Esophagus muscularis mucosa (tissue), 4 donors: Measurements from ENCODE around the gene TBCB.

ENCODE experiments used
- EP300 ChIP-seq: sonication (generic); formaldehyde crosslinking; IDR thresholded peaks from one replicate; pipeline ENCODE4 v1.6.1; 2017; ENCODE audit warnings: antibody characterized with exemption
- POLR2A ChIP-seq: fragments of 450-650 bp; IDR thresholded peaks from one replicate; pipeline ENCODE4 v1.6.1; 2017; ENCODE audit warnings: antibody characterized with exemption, moderate library complexity, mild to moderate bottlenecking, low read depth
- TF ChIP-seq, protein P1 (sequence below), 3 experiments: fragments of 200-600 bp in 2 of 3; fragments of 450-650 bp in 1 of 3; sonication (generic) in 2 of 3; IDR thresholded peaks; one replicate each; pipeline ENCODE4 v1.5.1; 2017 to 2019; ENCODE audit warnings: antibody characterized with exemption in 3 of 3, mild to moderate bottlenecking in 2 of 3, moderate library complexity in 1 of 3

DNA sequence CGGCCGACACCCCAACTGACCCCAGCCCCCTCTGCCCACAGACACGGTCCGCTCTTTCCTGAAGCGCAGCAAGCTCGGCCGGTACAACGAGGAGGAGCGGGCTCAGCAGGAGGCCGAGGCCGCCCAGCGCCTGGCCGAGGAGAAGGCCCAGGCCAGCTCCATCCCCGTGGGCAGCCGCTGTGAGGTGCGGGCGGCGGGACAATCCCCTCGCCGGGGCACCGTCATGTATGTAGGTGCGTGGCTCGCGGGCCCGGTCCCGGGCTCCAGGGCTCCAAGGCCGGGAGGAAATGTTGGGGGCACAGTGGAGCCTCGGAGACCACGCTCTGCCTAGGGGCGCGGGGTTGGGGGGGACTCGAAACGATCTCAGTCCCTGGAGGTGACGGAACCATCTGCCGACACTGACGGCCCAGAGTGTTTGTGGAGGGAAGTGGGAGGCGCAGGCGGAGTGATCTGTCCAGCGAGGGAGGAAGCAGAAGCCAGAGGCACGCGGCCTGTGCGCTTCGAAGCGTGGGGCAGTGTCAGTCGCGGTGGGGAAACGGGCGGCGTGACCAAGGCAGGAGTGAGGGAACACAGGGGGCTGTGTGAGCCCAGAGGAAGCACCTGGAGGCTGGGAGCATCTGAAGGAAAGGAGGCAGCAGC is 6.3 kb downstream of the TBCB start:
- TF ChIP-seq, protein P1, sequence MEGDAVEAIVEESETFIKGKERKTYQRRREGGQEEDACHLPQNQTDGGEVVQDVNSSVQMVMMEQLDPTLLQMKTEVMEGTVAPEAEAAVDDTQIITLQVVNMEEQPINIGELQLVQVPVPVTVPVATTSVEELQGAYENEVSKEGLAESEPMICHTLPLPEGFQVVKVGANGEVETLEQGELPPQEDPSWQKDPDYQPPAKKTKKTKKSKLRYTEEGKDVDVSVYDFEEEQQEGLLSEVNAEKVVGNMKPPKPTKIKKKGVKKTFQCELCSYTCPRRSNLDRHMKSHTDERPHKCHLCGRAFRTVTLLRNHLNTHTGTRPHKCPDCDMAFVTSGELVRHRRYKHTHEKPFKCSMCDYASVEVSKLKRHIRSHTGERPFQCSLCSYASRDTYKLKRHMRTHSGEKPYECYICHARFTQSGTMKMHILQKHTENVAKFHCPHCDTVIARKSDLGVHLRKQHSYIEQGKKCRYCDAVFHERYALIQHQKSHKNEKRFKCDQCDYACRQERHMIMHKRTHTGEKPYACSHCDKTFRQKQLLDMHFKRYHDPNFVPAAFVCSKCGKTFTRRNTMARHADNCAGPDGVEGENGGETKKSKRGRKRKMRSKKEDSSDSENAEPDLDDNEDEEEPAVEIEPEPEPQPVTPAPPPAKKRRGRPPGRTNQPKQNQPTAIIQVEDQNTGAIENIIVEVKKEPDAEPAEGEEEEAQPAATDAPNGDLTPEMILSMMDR (IDR thresholded peaks at IDR 0.05), result no peak
- TF ChIP-seq POLR2A, result no peak
- no peak for TF ChIP-seq EP300
